K562 (cell line): Measurements from ENCODE around the gene SLC35G4.

Experiments
- CBX8 ChIP-seq: fragments of 200-600 bp; sonication (generic); IDR thresholded peaks from 2 replicates; pipeline ENCODE4 v1.6.1; 2012; ENCODE audit warnings: borderline replicate concordance, mixed run types, low read depth, mild to moderate bottlenecking, moderate library complexity, mixed read lengths, low read length, control low read depth, inconsistent platforms; ENCODE audit not compliant: poor library complexity, severe bottlenecking; ENCODE audit errors: extremely low read depth
- DNMT1 ChIP-seq: fragments of 450-650 bp; IDR thresholded peaks from 2 replicates; pipeline ENCODE4 v1.6.1; 2016; ENCODE audit warnings: antibody characterized with exemption, mild to moderate bottlenecking
- EP300 ChIP-seq: IDR thresholded peaks from 2 replicates; pipeline ENCODE4 v1.6.1; 2012; ENCODE audit warnings: low read length, improper control_type of control experiment
- EZH2 ChIP-seq: IDR thresholded peaks from 2 replicates; pipeline ENCODE4 v1.6.1; 2012; ENCODE audit warnings: low read depth, mild to moderate bottlenecking, inconsistent platforms, low read length, borderline replicate concordance
- NFYB ChIP-seq: IDR thresholded peaks from 2 replicates; pipeline ENCODE4 v1.6.1; 2011; ENCODE audit warnings: mild to moderate bottlenecking, moderate library complexity; ENCODE audit not compliant: insufficient read length; ENCODE audit errors: extremely low read depth
- POLR2A ChIP-seq: fragments of 450-650 bp; conservative IDR thresholded peaks from 2 replicates; pipeline ENCODE4 v1.6.1; 2016
- SETDB1 ChIP-seq: IDR thresholded peaks from one replicate; pipeline ENCODE4 v1.6.1; 2012; ENCODE audit warnings: low read length, control low read depth, inconsistent platforms
- ZNF830 ChIP-seq: fragments of 250-450 bp; sonication (Bioruptor Pico); IDR thresholded peaks from 2 replicates; pipeline ENCODE4 v1.5.0; 2021; ENCODE audit warnings: mild to moderate bottlenecking

DNA sequence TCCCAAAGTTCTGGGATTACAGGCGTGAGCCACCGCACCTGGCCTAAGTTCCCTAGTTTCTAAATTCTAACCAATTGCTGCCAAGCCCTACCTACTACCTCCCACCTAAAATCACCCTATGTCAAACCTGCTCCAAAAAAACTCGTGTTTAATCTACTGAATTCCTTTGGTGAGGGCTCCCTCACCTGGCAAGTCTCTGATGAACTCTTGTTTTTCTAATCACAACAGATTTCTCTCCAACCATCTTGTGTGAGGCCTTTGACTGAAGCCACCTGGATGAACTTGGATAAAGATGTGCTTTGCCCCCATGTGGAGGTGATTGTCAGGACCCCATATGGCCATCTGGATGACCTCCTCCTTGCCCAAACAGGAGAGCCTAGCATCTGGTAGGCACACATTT lies 17.4 kb upstream of the SLC35G4 start:
- no peak for TF ChIP-seq ZNF830
- no peak for TF ChIP-seq DNMT1
- TF ChIP-seq POLR2A = no peak
- TF ChIP-seq EP300 = no peak
- no peak for TF ChIP-seq SETDB1
- no peak for TF ChIP-seq CBX8
- no peak for TF ChIP-seq NFYB
- no peak for TF ChIP-seq EZH2
